HL-60/S4 (cell line): ENCODE results near the gene ADGRD2.

ENCODE experiments used
- in situ Hi-C: fragments of 300-500 bp; cut with MboI; formaldehyde crosslinking; loops from 2 replicates; pipeline ENCODE4 v1.14.3; 2022; ENCODE audit warnings: low sequenced_read_pairs

ADGRD2 gene

GRCh38 chr9:124429530-124429867, 20.8 kb upstream of the ADGRD2 start:
- in situ Hi-C loops = no loop called here

GRCh38 chr9:124436320-124436719, 13.9 kb upstream of the ADGRD2 start:
- in situ Hi-C loops = no loop called here

GRCh38 chr9:124437086-124437485, 13.2 kb upstream of the ADGRD2 start:
- in situ Hi-C loops = no loop called here

- in situ Hi-C loops = no loop called here
These were observed 12.2 kb upstream of the ADGRD2 start for GRCh38 chr9:124438091-124438490.

GRCh38 chr9:124439086-124439485, 11.2 kb upstream of the ADGRD2 start:
- in situ Hi-C loops = no loop called here

- in situ Hi-C loops = no loop called here
These were observed 10.5 kb upstream of the ADGRD2 start for GRCh38 chr9:124439686-124440243.

GRCh38 chr9:124440786-124441185, 9.5 kb upstream of the ADGRD2 start:
- in situ Hi-C loops = no loop called here

- in situ Hi-C loops = no loop called here
These were observed 9.0 kb upstream of the ADGRD2 start for GRCh38 chr9:124441291-124441690.

GRCh38 chr9:124442379-124442778, 7.9 kb upstream of the ADGRD2 start:
- in situ Hi-C loops = no loop called here

- in situ Hi-C loops = no loop called here
These were observed 7.4 kb upstream of the ADGRD2 start for GRCh38 chr9:124442826-124443225.

- in situ Hi-C loops = no loop called here
These were observed 6.6 kb upstream of the ADGRD2 start for GRCh38 chr9:124443625-124444024.

GRCh38 chr9:124444166-124444565, 6.1 kb upstream of the ADGRD2 start:
- in situ Hi-C loops = no loop called here

GRCh38 chr9:124447297-124447661, 3.0 kb upstream of the ADGRD2 start:
- in situ Hi-C loops = no loop called here

GRCh38 chr9:124448019-124448418, 2.2 kb upstream of the ADGRD2 start:
- in situ Hi-C loops = no loop called here

GRCh38 chr9:124449381-124450151, 685 bp upstream of the ADGRD2 start:
- in situ Hi-C loops = no loop called here

GRCh38 chr9:124450931-124451661, 845 bp downstream of the ADGRD2 start:
- in situ Hi-C loops = no loop called here

- in situ Hi-C loops = no loop called here
These were observed 2.1 kb downstream of the ADGRD2 start for GRCh38 chr9:124452326-124452725.

GRCh38 chr9:124452841-124453585, 2.8 kb downstream of the ADGRD2 start:
- in situ Hi-C loops = no loop called here

GRCh38 chr9:124453586-124454191, 3.4 kb downstream of the ADGRD2 start:
- in situ Hi-C loops = no loop called here

GRCh38 chr9:124454296-124454695, 4.0 kb downstream of the ADGRD2 start:
- in situ Hi-C loops = no loop called here

GRCh38 chr9:124454791-124455443, 4.7 kb downstream of the ADGRD2 start:
- in situ Hi-C loops = no loop called here
